ENCODE data around the gene TUBG1.

GRCh38 chr17:42651392-42651791 lies 41.9 kb downstream of the TUBG1 start:
- TF ChIP-seq PPARA (CRISPR knock-in tag; IDR thresholded peaks at IDR 0.05; ENCODE audit: borderline replicate concordance) (no peak), ZFP30 (CRISPR knock-in tag; IDR thresholded peaks at IDR 0.05) (no peak), PATZ1 (CRISPR knock-in tag; IDR thresholded peaks at IDR 0.05; ENCODE audit: borderline replicate concordance) (no peak), ZFP3 (CRISPR knock-in tag; IDR thresholded peaks at IDR 0.05) (no peak)

All from SK-N-SH treated with all-trans-retinoic acid at 6 μM for 48 hours (cell line).